ENCODE results near the gene SPTBN2.

The SPTBN2 gene

GRCh38 chr11:66687831-66688281 is 41.2 kb downstream of the SPTBN2 start:
- no peaks in the 10 kb centered on the region for H3K9me3 ChIP-seq (ENCODE audit: control insufficient read depth, low read depth, low read length)
- H3K4me1 ChIP-seq (ENCODE audit: control insufficient read depth, low read depth, low read length) = no peaks in the 10 kb centered on the region
- no peaks in the 10 kb centered on the region for H3K27me3 ChIP-seq (ENCODE audit: control insufficient read depth, insufficient read depth, low read length)
- H3K4me3 ChIP-seq (ENCODE audit: low read length) = no peak overlapping the region
- H3K36me3 ChIP-seq (ENCODE audit: control insufficient read depth, low read depth, low read length) = peaks cover 27% of the 10 kb centered on the region
- H3K27ac ChIP-seq (ENCODE audit: low read length) = no peak overlapping the region
- no peak overlapping the region for H3K9ac ChIP-seq (ENCODE audit: low read length)

GRCh38 chr11:66686801-66687750 is 41.9 kb downstream of the SPTBN2 start:
- Histone ChIP-seq H3K9ac (ENCODE audit: low read length) (no peak overlapping the region), H3K27me3 (ENCODE audit: control insufficient read depth, insufficient read depth, low read length) (no peaks in the 10 kb centered on the region), H3K27ac (ENCODE audit: low read length) (no peak overlapping the region), H3K36me3 (ENCODE audit: control insufficient read depth, low read depth, low read length) (peaks cover 20% of the 10 kb centered on the region), H3K4me1 (ENCODE audit: control insufficient read depth, low read depth, low read length) (no peaks in the 10 kb centered on the region), H3K9me3 (ENCODE audit: control insufficient read depth, low read depth, low read length) (no peaks in the 10 kb centered on the region), H3K4me3 (ENCODE audit: low read length) (no peak overlapping the region)

GRCh38 chr11:66686100-66686785 is 42.8 kb downstream of the SPTBN2 start:
- Histone ChIP-seq H3K9ac (ENCODE audit: low read length) (no peak overlapping the region), H3K4me1 (ENCODE audit: control insufficient read depth, low read depth, low read length) (no peaks in the 10 kb centered on the region), H3K27me3 (ENCODE audit: control insufficient read depth, insufficient read depth, low read length) (no peaks in the 10 kb centered on the region), H3K9me3 (ENCODE audit: control insufficient read depth, low read depth, low read length) (no peaks in the 10 kb centered on the region), H3K36me3 (ENCODE audit: control insufficient read depth, low read depth, low read length) (peaks cover 12% of the 10 kb centered on the region), H3K4me3 (ENCODE audit: low read length) (no peak overlapping the region), H3K27ac (ENCODE audit: low read length) (no peak overlapping the region)

- H3K9me3 ChIP-seq (ENCODE audit: control insufficient read depth, low read depth, low read length) = no peaks in the 10 kb centered on the region
- H3K4me1 ChIP-seq (ENCODE audit: control insufficient read depth, low read depth, low read length) = no peaks in the 10 kb centered on the region
- H3K4me3 ChIP-seq (ENCODE audit: low read length) = no peak overlapping the region
- no peak overlapping the region for H3K27ac ChIP-seq (ENCODE audit: low read length)
- peaks cover 12% of the 10 kb centered on the region for H3K36me3 ChIP-seq (ENCODE audit: control insufficient read depth, low read depth, low read length)
- no peaks in the 10 kb centered on the region for H3K27me3 ChIP-seq (ENCODE audit: control insufficient read depth, insufficient read depth, low read length)
- no peak overlapping the region for H3K9ac ChIP-seq (ENCODE audit: low read length)
These were observed 43.5 kb downstream of the SPTBN2 start for GRCh38 chr11:66685276-66686099.

- H3K27ac ChIP-seq (ENCODE audit: low read length) = no peak overlapping the region
- H3K36me3 ChIP-seq (ENCODE audit: control insufficient read depth, low read depth, low read length) = peaks cover 12% of the 10 kb centered on the region
- no peaks in the 10 kb centered on the region for H3K4me1 ChIP-seq (ENCODE audit: control insufficient read depth, low read depth, low read length)
- no peak overlapping the region for H3K9ac ChIP-seq (ENCODE audit: low read length)
- no peak overlapping the region for H3K4me3 ChIP-seq (ENCODE audit: low read length)
- no peaks in the 10 kb centered on the region for H3K9me3 ChIP-seq (ENCODE audit: control insufficient read depth, low read depth, low read length)
- no peaks in the 10 kb centered on the region for H3K27me3 ChIP-seq (ENCODE audit: control insufficient read depth, insufficient read depth, low read length)
These were observed 44.4 kb downstream of the SPTBN2 start for GRCh38 chr11:66684635-66685034.

GRCh38 chr11:66683877-66684276 is 45.1 kb downstream of the SPTBN2 start:
- Histone ChIP-seq H3K4me3 (ENCODE audit: low read length) (no peak overlapping the region), H3K27ac (ENCODE audit: low read length) (no peak overlapping the region), H3K9ac (ENCODE audit: low read length) (no peak overlapping the region)

GRCh38 chr11:66680966-66681645 is 47.9 kb downstream of the SPTBN2 start:
- H3K4me1 ChIP-seq (ENCODE audit: control insufficient read depth, low read depth, low read length) = peaks cover 9% of the 10 kb centered on the region
- H3K9me3 ChIP-seq (ENCODE audit: control insufficient read depth, low read depth, low read length) = no peaks in the 10 kb centered on the region
- H3K9ac ChIP-seq (ENCODE audit: low read length) = no peak overlapping the region
- H3K27me3 ChIP-seq (ENCODE audit: control insufficient read depth, insufficient read depth, low read length) = no peaks in the 10 kb centered on the region
- no peak overlapping the region for H3K4me3 ChIP-seq (ENCODE audit: low read length)
- H3K27ac ChIP-seq (ENCODE audit: low read length) = no peak overlapping the region
- H3K36me3 ChIP-seq (ENCODE audit: control insufficient read depth, low read depth, low read length) = peaks cover 2% of the 10 kb centered on the region

More at GRCh38 chr11:66683877-66684276, 45.1 kb downstream of the SPTBN2 start:
- Histone ChIP-seq H3K27me3 (ENCODE audit: control insufficient read depth, insufficient read depth, low read length) (no peaks in the 10 kb centered on the region), H3K36me3 (ENCODE audit: control insufficient read depth, low read depth, low read length) (peaks cover 11% of the 10 kb centered on the region), H3K9me3 (ENCODE audit: control insufficient read depth, low read depth, low read length) (no peaks in the 10 kb centered on the region), H3K4me1 (ENCODE audit: control insufficient read depth, low read depth, low read length) (no peaks in the 10 kb centered on the region)

- Histone ChIP-seq H3K9ac (ENCODE audit: low read length) (peak within 1 kb of the TSS; percentile 70), H3K27me3 (ENCODE audit: control insufficient read depth, insufficient read depth, low read length) (no peaks in the 10 kb centered on the region), H3K9me3 (ENCODE audit: control insufficient read depth, low read depth, low read length) (no peaks in the 10 kb centered on the region), H3K4me3 (ENCODE audit: low read length) (peak within 1 kb of the TSS; percentile 89), H3K27ac (ENCODE audit: low read length) (peak within 1 kb of the TSS; percentile 81), H3K4me1 (ENCODE audit: control insufficient read depth, low read depth, low read length) (peaks cover 21% of the 10 kb centered on the region), H3K36me3 (ENCODE audit: control insufficient read depth, low read depth, low read length) (peaks cover 14% of the 10 kb centered on the region)
These were observed 51.2 kb downstream of the SPTBN2 start, which contains the start of gene RBM4B for GRCh38 chr11:66677599-66678375. RBM4B (minus strand) TSS chr11:66677887; CDS start chr11:66677079, 808 bp downstream.

GRCh38 chr11:66676931-66677598 is 52.0 kb downstream of the SPTBN2 start:
- Histone ChIP-seq H3K36me3 (ENCODE audit: control insufficient read depth, low read depth, low read length) (peaks cover 14% of the 10 kb centered on the region), H3K4me1 (ENCODE audit: control insufficient read depth, low read depth, low read length) (peaks cover 21% of the 10 kb centered on the region), H3K27ac (ENCODE audit: low read length) (peak overlapping the region; percentile 81), H3K4me3 (ENCODE audit: low read length) (peak overlapping the region; percentile 89), H3K9me3 (ENCODE audit: control insufficient read depth, low read depth, low read length) (no peaks in the 10 kb centered on the region), H3K9ac (ENCODE audit: low read length) (peak overlapping the region; percentile 70), H3K27me3 (ENCODE audit: control insufficient read depth, insufficient read depth, low read length) (no peaks in the 10 kb centered on the region)
